ENCODE data around the gene EXD3. TPM values are rescaled to one million over a fixed set of nuclear protein-coding genes. Genes with fewer than 3 reads are reported as not detected.

EXD3 gene
- total and polyA plus RNA-seq, 9 of the 15 experiments (the other 6 are each of a cell fraction or from before 2014, with no cell fraction given), result 0.29 to 12.5 (median 3.9) TPM

GRCh38 chr9:137441289-137441934 lies 18.4 kb upstream of the EXD3 start, which contains the start of gene ENTPD8:
TSS of gene ENTPD8 (minus strand) at chr9:137441357. CDS start at chr9:137438285, 3,072 bp downstream.
- intact Hi-C loops (cut with micrococcal nuclease) (loop anchor here (10.0 kb wide), 1 partner anchor 93 kb away; no protein-coding TSS in a partner anchor), in situ Hi-C loops (cut with MboI) (no loop called here)
- H3K27ac ChIP-seq (ENCODE audit: extremely low read depth, low read depth, low read length), result no peak within 1 kb of the TSS
- ChIA-PET POLR2A (interaction anchor here (0.6 kb wide), 2 partner anchors 10 to 165 kb away, joined by 3 read pairs; no protein-coding TSS in a partner anchor), CTCF (ENCODE audit: low intra/inter-chr PET ratio) (no interaction called here)
- H3K36me3 ChIP-seq (ENCODE audit: control insufficient read depth, insufficient read depth, low read length), result no peaks in the 10 kb centered on the region
- peaks cover 10 to 49% of the 10 kb centered on the region in 2 experiments for H3K4me1 ChIP-seq (replicated peaks in 1 of 2; ENCODE audit: control insufficient read depth in 2 of 2, insufficient read depth in 2 of 2, low read length in 2 of 2)
- H3K79me2 ChIP-seq (ENCODE audit: control insufficient read depth, insufficient read depth, low read length), result no peaks in the 10 kb centered on the region
- H3K4me2 ChIP-seq (ENCODE audit: insufficient read depth, low read length), result peak within 1 kb of the TSS; percentile 58; the same call in 1 of the 2 replicates
- peak within 1 kb of the TSS; percentile 47 for H3K4me3 ChIP-seq
- no peak within 1 kb of the TSS for H2AFZ ChIP-seq (ENCODE audit: low read depth, low read length)
- DNase-seq (ENCODE audit: extremely low read depth in 1 of 4, low spot score in 3 of 4) (peak; percentile 71 to 79 (median 76)), ATAC-seq (peak; percentile 87), FAIRE-seq (no peak)
- no peaks in the 10 kb centered on the region for H3K27me3 ChIP-seq (ENCODE audit: control insufficient read depth in 2 of 2, insufficient read depth in 2 of 2, low read length in 2 of 2)
- H4K20me1 ChIP-seq (replicated peaks; ENCODE audit: control insufficient read depth, insufficient read depth, low read length), result no peaks in the 10 kb centered on the region
- WGBS (ENCODE audit: insufficient coverage, low coverage, missing lambda C conversion rate), result 2% methylated on average over 26 of the region's 62 CpGs
- no TSS peak for BruUV-seq (replicated peaks)
- H3K9me3 ChIP-seq (replicated peaks; ENCODE audit: control insufficient read depth, insufficient read depth, low read depth, low read length), result no peaks in the 10 kb centered on the region
- H3K9ac ChIP-seq (ENCODE audit: insufficient read depth in 1 of 2, low read depth in 2 of 2, low read length in 2 of 2), result peak within 1 kb of the TSS in 1 of 2 experiments; percentile 14; a peak in 2 of 4 replicates
- H3K9me1 ChIP-seq (ENCODE audit: control insufficient read depth, insufficient read depth, low read length), result no peaks in the 10 kb centered on the region
- peak; percentile 47 for TF ChIP-seq EGR1 (conservative IDR thresholded peaks at IDR 0.05)
- TF ChIP-seq GATAD2A (IDR thresholded peaks at IDR 0.05), result 0 out of 2 replicates have a peak, but pooled peaks have one; percentile 20
- TF ChIP-seq L3MBTL2 (IDR thresholded peaks at IDR 0.05), result 0 out of 2 replicates have a peak, but pooled peaks have one; percentile 17
- 0 out of 2 replicates have a peak, but pooled peaks have one; percentile 45 for TF ChIP-seq RB1 (IDR thresholded peaks at IDR 0.05; ENCODE audit: low read depth)
- peak; percentile 39; the same call in 1 of the 2 replicates for TF ChIP-seq CBFA2T2 (conservative IDR thresholded peaks at IDR 0.05)
- peak; percentile 76 for TF ChIP-seq SP1 (CRISPR knock-in tag; IDR thresholded peaks at IDR 0.05)
- peak; percentile 27 for TF ChIP-seq HNRNPK (IDR thresholded peaks at IDR 0.05; ENCODE audit: low read depth, low read length, poor library complexity, severe bottlenecking)
- TF ChIP-seq ZNF655 (CRISPR knock-in tag; IDR thresholded peaks at IDR 0.05), result no peak
- peak in 1 of 2 experiments; percentile 47; a peak in 1 of 4 replicates for TF ChIP-seq MNT (conservative IDR thresholded peaks at IDR 0.05)
- no peak for TF ChIP-seq MYC (IDR thresholded peaks at IDR 0.05; ENCODE audit: low read depth, low read length)
- TF ChIP-seq MYC (CRISPR knock-in tag; IDR thresholded peaks at IDR 0.05; ENCODE audit: borderline replicate concordance, low read depth), result no peak
- TF ChIP-seq CXXC5 (CRISPR knock-in tag; IDR thresholded peaks at IDR 0.05), result 0 out of 2 replicates have a peak, but pooled peaks have one; percentile 20
- TF ChIP-seq, protein P1, sequence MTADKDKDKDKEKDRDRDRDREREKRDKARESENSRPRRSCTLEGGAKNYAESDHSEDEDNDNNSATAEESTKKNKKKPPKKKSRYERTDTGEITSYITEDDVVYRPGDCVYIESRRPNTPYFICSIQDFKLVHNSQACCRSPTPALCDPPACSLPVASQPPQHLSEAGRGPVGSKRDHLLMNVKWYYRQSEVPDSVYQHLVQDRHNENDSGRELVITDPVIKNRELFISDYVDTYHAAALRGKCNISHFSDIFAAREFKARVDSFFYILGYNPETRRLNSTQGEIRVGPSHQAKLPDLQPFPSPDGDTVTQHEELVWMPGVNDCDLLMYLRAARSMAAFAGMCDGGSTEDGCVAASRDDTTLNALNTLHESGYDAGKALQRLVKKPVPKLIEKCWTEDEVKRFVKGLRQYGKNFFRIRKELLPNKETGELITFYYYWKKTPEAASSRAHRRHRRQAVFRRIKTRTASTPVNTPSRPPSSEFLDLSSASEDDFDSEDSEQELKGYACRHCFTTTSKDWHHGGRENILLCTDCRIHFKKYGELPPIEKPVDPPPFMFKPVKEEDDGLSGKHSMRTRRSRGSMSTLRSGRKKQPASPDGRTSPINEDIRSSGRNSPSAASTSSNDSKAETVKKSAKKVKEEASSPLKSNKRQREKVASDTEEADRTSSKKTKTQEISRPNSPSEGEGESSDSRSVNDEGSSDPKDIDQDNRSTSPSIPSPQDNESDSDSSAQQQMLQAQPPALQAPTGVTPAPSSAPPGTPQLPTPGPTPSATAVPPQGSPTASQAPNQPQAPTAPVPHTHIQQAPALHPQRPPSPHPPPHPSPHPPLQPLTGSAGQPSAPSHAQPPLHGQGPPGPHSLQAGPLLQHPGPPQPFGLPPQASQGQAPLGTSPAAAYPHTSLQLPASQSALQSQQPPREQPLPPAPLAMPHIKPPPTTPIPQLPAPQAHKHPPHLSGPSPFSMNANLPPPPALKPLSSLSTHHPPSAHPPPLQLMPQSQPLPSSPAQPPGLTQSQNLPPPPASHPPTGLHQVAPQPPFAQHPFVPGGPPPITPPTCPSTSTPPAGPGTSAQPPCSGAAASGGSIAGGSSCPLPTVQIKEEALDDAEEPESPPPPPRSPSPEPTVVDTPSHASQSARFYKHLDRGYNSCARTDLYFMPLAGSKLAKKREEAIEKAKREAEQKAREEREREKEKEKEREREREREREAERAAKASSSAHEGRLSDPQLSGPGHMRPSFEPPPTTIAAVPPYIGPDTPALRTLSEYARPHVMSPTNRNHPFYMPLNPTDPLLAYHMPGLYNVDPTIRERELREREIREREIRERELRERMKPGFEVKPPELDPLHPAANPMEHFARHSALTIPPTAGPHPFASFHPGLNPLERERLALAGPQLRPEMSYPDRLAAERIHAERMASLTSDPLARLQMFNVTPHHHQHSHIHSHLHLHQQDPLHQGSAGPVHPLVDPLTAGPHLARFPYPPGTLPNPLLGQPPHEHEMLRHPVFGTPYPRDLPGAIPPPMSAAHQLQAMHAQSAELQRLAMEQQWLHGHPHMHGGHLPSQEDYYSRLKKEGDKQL (CRISPR knock-in tag; IDR thresholded peaks at IDR 0.05; ENCODE audit: borderline replicate concordance), result no peak
- peak; percentile 22; the same call in 1 of the 2 replicates for TF ChIP-seq PHF8 (IDR thresholded peaks at IDR 0.05; ENCODE audit: borderline replicate concordance, low read length)
